GM19025 (cell line): ENCODE results near the gene HOMER3.
"Not testable (repeated sequence)": the region's sequence is repeated elsewhere in the genome, so short reads cannot be mapped to it uniquely, and the experiment has no call there.

ENCODE experiments used
- ATAC-seq: cut with Tn5 transposase; IDR thresholded peaks from one replicate; pipeline ENCODE4 v1.9.1; 2021; ENCODE audit warnings: mild to moderate bottlenecking, low read depth, moderate library complexity; ENCODE audit not compliant: unreplicated experiment

Gene HOMER3

DNA sequence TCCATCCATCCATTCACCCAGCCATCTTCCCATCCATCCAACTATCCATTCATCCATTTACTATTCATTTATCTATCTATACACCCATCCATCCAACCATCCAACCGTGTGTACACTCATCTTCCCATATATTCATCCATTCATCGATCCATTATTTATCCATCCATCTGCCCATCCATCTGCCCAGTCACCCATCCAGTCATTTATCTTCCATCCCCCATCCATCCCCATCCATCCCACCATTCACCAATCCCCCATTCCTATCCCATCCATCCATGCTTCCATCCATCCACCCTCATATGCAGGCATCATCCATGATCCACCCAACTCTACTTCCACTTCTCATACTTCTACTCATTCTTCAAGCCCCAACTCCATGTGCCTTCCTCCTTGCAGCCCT is 14.0 kb upstream of the HOMER3 start:
- no peak for ATAC-seq

DNA sequence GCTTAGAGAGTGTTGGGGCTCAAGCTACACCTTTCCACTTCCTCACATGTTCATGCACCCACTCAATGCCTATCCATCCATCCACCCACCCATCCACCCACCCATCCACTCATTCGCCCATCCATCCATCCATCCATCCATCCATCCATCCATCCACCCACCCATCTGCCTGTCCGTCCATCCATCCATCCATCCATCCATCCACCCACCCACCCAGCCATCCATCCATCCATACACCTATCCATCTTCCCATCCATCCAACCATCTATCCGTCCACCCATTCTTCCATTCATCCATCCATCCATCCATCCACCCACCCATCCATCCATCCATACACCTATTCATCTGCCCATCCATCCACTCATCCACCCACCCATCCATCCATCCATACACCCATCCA is 13.1 kb upstream of the HOMER3 start:
- ATAC-seq, result no peak

DNA sequence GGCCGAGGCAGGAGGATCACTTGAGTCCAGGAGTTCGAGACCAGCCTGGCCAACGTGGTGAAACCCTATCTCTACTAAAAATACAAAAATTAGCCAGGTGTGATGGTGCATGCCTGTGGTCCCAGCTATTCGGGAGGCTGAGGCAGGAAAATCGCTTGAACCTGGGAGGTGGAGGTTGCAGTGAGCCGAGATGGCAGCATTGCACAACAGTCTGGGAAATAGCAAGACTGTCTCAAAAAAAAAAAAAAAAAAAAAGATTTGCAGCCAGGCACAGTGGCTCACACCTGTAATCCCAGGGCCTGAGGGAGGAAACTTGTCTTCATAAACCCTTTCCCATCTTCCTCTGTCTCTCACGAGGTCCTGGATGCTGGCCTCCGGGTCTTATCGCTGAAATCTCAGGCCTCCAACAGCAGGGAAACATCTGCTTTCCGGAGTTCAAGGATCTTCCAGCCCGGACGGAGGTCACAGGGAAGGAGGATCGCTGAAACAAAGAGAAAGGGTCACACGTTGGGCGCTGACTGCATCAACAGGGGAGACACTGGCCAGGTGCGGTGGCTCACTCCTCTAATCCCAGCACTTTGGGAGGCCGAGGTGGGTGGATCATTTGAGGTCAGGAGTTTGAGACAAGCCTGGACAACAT is 11.5 kb upstream of the HOMER3 start:
- ATAC-seq, result not testable (repeated sequence)

DNA sequence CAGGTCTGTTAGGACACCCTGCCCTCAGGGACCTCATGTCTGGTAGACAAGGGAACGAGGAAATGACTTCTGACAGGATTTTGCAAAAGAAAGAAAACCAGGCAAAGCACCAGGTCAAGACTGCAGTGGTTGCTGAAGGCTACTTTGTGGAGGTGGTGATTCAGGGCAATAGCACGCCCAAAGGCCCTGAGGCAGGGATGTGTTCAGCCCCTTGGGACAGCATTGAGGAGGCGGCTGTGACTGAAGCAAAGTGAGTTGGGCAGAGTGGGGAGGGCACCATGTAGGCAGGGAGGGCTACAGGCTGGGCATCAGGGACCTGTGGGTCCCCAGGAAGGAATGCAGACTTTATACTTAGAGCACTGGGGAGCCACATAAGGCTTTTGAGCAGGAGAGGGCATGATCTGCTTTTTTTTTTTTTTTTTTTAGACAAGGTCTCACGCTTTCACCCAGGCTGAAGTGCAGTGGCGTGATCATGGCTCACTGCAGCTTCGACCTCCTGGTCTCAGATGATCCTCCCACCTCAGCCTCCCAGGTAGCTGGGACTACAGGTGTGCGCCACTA is 10.8 kb upstream of the HOMER3 start:
- ATAC-seq, result no peak

DNA sequence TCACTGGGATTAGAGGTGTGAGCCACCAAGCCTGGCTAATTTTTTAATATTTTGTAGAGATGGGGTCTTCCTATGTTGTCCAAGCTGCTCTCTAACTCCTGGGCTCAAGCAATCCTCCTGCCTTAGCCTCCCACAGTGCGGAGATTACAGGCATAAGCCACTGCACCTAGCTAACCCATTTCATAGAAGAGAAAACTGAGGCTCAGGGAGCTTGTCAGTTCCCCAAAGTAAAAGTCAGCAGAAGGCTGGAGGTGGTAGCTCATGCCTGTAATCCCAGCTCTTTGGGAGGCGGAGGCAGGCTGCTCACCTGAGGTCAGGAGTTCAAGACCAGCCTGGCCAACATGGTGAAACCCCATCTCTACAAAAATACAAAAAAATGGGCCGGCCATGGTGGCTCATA is 8.8 kb upstream of the HOMER3 start:
- ATAC-seq, result no peak

DNA sequence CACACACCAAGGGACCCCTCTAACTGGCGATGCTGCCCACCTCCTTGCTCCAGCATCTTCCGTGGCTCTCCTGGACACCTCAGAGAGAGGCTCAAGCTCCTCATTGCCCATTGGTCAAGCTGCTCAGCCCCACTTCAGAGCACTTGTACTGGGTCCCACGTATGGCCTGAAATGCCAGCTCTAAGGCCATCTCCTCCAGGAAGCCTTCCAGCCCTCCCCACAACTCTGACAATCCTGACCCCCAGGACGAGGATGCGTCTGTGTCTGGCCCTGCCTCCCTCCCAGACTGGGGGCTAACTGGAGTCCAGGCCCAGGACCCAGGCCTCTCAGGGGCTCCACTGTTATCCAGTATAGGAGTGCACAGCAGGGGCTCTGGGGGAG is 7.9 kb upstream of the HOMER3 start:
- ATAC-seq, result no peak

DNA sequence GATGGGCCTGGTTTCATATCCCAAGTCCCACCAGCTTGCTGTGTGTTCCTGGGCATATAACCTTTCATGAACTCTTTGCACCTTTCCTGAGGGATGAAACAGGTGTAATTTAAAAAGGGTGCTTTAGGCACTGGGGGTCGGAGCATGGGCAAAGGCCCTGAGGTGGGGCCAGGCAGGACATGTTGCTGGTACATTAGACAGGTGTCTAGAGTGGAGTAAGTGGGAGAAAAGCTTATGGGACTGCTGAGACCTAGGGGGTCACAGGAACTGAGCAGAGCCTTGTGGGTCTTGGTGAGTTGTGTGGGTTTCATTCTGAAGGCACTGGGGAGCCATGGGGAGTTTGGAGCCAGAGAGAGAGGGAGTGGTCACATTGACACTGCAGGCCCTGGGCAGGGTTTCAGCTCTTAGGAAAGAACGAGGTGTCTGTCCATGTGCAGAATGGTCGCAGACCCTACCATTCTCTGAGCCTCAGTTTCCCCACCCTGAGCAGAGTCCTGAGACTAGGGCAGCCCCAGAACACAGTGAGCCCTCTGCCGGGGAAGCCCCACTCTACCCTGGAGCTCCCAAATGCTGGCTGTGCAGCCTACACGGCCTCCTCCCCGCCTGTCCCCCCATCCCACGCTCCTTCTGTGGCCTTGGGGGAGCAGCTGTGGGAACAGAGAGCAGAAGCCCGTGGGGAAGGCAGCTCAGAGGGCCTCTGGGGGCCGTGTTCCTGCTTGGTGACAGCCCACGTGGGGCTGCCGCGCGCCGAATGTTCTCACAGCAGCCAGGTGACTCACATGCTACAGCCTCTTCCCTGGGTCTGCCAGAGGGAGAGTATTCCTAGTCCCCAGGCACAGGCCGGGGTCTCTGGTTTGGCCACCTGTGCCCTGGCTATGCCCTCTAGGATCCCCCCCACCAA is 7.3 kb upstream of the HOMER3 start:
- no peak for ATAC-seq

DNA sequence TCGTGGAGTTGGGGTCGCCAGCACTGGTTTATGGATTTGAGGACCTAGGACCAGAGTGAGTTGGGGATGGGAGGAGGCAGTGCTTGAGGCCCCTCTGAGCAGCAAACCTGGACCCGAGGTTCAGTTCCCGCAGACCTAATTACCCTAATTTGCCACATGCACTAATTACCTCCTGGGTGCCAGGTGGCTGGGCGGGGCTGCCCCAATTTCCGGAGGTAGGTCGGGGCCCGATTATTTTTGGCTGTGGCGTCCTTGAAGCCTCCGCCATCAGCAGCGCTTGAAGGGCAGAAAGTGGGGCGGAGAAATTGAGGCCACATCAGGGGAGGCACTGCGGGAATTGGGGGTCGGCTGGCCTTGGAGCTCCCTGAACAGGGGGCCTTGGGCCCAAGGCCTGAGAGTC is 5.9 kb upstream of the HOMER3 start:
- ATAC-seq, result no peak

DNA sequence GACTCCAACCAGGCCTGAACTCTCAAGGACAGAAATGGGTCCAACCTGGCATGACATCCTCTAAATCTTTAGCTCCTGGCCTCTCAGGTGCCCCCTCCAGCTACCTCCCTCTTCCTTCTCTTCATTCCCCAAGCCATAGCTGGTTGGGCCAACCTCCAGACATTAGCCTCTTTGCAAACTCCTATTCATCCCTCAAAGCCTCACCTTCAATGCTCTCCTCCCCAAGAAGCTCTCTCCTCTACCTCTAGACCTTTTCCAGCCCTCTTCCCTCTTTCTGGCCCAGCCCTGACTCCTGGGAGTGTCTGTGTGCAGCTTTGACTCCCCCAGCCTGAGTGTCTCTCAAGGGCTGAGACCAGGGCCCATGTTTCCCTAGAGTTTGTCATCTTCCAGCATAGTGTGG is 5.3 kb upstream of the HOMER3 start:
- ATAC-seq, result no peak

DNA sequence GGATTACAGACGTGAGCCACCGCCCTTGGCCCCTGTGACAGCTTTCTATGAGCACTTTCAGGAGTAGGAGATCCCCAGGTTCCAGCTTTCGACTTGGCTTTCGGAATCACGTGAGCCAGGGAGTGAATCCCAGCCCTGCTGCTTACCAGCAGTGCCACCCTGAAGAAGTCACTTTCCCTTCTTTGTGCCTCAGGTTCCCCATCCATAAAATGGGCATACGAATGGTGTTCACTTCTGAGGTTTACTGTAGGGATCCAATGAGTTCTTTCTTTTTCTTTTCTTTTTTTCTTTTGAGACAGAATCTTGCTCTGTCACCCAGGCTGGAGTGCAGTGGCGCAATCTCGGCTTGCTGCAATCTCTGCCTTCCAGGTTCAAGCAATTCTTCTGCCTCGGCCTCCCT is 4.3 kb upstream of the HOMER3 start:
- ATAC-seq, result no peak

DNA sequence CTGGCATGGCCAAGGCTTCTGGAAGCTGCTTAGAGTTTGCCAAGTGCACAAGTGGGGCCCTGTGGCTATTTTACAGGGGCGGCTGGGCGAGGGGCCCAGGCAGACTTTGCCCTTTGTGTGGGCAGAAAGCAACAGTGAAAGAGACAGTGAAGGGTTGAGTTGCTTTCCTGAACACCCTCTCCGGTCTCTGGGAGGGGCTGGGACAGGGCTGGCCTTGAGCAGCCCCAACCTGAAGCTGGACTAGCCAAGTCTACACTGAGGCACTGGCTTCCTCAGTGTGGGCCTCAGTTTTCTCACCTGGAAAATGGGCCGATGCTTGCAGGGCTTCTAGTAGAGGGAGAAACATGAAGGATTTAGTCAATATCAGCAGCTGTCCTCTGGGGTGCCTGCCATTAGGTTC is 2.4 kb upstream of the HOMER3 start:
- ATAC-seq, result no peak

DNA sequence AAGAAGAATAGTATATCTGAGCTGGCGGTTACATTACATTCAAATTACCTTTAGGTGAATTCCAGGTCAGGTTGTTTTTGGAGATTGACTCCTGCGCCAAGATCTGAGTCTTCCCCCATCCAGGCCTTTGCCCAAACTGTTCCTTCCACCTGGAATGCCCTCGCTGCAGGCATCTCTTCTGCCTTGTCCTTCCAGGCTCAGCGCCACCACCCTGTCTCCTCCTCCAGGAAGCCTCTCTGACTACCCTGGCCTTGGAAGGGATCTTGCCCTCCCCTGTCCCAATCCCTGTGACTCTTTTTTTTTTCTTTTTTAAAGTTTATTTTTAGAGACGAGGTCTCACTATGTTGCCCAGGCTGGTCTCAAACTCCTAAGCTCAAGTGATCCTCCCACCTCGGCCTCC is 1.7 kb upstream of the HOMER3 start:
- no peak for ATAC-seq

DNA sequence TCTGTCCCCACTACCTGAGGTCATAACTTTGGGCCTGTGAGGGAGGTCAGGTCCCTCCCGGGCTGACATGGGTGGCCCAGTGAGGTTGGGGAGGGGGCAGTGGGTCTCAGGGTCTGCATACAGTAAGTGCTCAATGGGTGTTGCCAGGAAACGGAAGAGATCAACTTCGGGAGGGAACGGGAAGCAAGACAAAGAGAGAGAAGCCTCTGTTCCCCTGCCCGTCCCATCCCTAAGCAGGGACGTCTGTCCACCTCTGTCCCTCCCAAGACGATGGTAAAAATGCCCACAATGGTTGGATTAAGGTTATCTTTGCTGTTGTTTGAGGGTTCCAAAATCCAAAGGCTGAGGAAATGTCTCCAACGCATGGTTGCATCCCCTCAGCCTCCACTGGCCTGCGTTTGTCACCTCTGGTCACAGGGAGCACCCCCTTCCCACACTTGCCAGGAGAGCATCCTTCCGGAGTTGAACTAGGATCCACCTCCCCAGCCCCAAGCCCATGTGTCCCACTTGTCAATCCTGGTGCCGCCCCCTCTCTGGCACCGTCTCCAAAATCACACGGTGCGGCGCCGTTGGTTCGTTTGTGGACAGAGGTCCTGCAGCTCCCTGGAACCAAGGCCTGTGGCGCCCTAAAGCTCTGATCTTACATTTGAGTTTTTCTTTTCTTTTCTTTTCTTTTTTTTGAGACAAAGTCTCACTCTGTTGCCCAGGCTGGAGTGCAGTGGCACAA is 774 bp upstream of the HOMER3 start:
- ATAC-seq, result no peak

DNA sequence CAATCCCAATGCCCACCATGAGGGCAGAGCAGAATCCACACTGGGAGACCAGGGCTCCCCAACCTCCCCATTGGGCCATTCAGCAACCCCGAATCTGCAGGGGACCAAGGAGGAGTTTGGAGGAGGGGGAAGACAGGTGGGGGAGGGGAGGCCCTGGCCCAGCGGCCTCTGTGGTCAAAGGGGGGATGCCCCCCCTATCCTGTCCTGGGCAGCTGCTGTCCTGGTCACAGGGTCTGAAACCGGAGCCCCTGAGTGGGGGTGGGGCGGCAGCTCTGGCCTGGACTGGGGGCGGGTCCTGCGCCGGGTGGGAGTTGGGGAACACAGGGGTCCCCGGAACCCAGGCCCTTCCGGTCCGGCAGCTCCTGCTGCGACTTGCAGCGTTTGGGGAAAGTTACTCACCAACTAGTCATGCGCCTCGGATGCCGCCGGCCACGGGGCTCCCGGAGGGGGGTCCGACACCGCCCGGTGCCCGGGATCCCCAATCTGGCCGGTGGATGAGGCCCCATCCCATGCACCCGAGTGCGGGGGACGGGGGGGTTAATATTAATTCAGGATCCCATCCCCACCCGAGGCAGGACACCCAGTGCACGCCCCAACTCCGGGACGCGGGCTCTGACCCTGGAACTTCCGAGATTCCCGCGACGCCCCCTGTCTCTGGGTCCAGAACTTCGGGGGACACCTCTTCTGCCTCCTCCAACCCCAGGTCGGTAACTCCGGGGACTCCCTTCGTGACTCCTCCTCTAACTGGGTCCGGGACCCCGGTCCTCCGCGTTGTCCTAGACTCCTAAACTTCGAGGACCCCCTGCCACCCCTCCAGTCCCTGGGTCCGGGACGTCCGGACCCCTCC is 872 bp downstream of the HOMER3 start:
- ATAC-seq, result no peak

DNA sequence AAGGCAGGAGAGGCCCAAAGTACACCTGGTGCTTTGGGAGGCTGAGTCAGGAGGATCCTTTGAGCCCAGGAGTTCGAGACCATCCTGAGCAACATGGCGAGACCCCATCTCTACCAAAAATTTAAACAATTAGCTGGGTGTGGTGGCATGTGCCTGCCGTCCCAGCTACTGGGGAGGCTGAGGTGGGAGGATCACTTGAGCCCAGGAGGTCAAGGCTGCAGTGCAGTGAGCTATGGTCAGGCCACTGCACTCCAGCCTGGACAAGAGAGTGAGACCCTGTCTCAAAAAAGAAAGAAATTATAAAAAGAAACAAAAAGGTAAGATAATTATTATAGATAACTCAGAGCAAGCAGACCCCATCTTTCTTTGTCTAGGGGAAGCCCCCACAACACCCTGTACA is 1.9 kb downstream of the HOMER3 start:
- ATAC-seq, result no peak

DNA sequence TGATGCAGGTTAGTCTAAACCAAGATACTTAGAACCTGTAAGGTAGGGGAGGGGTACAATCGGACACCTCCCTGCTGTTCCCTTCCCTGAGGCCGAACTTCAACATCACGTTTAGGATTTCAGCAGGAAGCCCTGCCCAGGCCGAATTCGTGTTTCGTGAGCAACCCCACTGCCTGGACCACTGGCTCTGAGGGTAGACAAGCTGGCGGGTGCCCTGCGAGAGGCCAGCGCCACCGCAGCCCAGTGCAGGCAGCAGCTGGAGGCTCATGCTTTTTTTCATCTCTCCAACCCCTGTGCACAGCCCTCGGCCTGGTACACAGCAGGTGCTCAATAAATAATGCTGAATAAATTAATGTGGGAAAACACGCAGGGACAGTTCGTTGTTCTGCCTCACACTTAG is 7.7 kb downstream of the HOMER3 start:
- no peak for ATAC-seq

DNA sequence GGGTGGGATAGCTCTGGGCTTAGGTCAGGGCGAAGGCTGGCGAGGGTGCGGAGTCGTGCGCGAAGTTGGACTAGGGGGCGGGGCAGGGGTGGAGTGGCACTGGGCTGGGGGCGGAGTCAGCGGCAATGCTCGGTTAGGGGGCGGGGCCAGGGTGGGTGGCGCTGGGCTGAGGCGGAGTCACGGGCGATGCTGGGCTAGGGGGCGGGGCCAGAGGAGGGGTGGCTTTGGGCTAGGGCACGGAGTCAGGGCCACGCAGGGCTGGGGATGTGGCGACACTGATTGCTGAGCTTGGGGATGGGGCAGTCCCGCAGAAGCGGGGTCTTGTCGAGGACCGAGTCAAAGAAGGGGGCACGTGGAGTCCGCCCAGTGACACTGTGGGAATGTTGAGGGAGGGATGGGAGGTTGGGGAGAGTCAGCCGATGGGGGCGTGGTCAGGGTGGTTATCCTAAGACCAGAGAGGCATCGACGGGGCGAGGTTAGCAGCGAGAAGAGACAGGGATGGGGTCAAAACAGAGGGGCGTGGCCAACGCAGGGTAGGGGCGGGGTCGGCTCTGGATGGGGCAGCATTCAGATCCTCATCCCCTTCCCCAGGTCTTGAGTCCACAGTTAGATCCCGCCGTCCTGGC is 8.7 kb downstream of the HOMER3 start:
- no peak for ATAC-seq

DNA sequence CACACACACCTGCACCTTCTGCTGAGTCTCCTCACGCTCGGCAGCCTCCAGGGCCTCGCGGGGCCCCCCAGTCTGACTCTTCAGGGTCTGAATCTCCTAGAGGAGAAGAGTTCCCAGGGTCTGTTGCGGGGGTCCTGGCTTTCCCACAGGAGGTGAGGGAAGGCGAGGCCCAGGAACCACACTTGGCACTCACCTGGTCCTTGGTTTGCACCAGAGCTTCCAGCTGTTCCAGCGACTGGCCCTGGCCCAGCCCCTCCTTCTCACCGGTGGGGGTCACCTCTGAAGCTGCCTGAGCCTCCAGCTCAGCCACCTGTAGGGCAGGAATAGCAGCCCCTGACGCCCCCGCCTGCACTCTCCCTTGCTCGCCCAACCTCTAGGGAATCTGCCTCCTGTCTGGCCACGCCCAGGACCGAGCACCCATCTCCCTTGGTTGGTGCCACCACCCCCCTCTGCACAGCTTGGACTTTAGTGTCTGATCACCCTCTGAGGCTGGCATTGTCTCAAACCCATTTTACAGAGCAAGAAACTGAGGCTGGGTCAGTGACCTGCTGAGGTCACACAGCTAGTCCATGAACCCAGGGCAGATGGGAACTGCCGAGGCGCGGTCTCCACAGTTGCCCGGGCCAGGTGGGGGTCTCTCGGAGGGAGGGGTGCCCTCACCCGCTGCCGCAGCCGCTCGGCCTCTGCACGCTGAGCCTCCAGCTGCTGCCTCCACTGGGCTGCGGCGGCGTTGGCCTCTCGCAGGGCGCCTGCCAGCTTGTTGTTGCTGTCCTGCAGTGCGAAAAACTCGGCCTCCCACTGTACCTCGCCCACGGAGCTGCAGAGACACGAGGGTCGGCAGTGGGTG is 9.5 kb downstream of the HOMER3 start:
- no peak for ATAC-seq

DNA sequence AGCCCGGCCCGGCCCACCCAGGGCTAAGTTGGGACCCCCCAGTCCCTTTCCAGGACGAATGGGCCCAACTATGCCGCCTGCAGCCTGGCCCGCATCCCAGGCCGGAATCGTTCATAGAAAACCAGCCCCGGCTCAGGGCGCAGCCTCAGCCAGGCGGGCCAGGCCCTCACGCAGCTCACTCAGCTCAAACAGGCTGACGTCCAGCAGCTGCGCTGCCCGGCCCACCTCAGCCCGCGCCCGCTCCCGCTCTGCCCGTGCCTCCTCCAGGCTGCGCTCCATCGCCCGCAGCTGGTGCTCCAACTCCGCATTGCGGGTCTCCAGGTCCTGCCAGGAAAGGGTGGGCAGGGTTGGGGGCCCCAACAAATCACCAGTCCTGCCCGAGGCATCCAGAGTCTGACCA is 11.7 kb downstream of the HOMER3 start:
- ATAC-seq, result no peak
